Measurements from ENCODE around the gene MEIS2. TPM values are rescaled to one million over a fixed set of nuclear protein-coding genes. Genes with fewer than 3 reads are reported as not detected.

MEIS2 gene
- total RNA-seq, 2 experiments from 2014 or later = 0.14 TPM; not detected in 1

DNA sequence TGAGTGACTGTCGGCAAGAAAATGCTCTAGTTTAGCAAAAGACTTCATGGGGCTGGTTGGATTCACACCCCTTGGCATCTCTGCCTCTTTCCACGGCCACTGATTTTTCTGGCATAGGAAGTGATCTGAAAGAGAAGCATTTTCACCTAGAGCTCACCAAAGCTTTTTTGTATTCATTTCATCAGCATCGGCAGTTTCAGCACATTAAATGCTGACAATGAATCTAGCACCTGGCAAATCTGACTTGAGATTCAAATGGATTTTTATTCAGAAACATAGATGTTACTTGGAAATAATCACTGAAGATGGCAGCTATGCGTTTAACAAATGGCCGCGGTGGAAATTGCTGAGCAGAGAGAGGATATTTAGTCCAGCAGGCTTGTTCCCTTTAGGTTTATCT lies 155.9 kb downstream of the MEIS2 start:
- H3K27me3 Mint-ChIP-seq = peaks cover 5% of the 10 kb centered on the region
- H3K4me3 Mint-ChIP-seq = no peak overlapping the region
- no peak for ATAC-seq
- TF ChIP-seq, protein P1, sequence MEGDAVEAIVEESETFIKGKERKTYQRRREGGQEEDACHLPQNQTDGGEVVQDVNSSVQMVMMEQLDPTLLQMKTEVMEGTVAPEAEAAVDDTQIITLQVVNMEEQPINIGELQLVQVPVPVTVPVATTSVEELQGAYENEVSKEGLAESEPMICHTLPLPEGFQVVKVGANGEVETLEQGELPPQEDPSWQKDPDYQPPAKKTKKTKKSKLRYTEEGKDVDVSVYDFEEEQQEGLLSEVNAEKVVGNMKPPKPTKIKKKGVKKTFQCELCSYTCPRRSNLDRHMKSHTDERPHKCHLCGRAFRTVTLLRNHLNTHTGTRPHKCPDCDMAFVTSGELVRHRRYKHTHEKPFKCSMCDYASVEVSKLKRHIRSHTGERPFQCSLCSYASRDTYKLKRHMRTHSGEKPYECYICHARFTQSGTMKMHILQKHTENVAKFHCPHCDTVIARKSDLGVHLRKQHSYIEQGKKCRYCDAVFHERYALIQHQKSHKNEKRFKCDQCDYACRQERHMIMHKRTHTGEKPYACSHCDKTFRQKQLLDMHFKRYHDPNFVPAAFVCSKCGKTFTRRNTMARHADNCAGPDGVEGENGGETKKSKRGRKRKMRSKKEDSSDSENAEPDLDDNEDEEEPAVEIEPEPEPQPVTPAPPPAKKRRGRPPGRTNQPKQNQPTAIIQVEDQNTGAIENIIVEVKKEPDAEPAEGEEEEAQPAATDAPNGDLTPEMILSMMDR (IDR thresholded peaks at IDR 0.05) = no peak
- H3K27ac Mint-ChIP-seq = no peak overlapping the region
- H3K36me3 Mint-ChIP-seq (ENCODE audit: low read depth) = no peaks in the 10 kb centered on the region
- DNase-seq = no peak
- no peaks in the 10 kb centered on the region for H3K4me1 Mint-ChIP-seq (ENCODE audit: low read depth)
- CTCF ChIA-PET = no interaction called here
- POLR2A ChIA-PET = no interaction called here
- no peaks in the 10 kb centered on the region for H3K9me3 Mint-ChIP-seq
- intact Hi-C loops (cut with micrococcal nuclease) = no loop called here

DNA sequence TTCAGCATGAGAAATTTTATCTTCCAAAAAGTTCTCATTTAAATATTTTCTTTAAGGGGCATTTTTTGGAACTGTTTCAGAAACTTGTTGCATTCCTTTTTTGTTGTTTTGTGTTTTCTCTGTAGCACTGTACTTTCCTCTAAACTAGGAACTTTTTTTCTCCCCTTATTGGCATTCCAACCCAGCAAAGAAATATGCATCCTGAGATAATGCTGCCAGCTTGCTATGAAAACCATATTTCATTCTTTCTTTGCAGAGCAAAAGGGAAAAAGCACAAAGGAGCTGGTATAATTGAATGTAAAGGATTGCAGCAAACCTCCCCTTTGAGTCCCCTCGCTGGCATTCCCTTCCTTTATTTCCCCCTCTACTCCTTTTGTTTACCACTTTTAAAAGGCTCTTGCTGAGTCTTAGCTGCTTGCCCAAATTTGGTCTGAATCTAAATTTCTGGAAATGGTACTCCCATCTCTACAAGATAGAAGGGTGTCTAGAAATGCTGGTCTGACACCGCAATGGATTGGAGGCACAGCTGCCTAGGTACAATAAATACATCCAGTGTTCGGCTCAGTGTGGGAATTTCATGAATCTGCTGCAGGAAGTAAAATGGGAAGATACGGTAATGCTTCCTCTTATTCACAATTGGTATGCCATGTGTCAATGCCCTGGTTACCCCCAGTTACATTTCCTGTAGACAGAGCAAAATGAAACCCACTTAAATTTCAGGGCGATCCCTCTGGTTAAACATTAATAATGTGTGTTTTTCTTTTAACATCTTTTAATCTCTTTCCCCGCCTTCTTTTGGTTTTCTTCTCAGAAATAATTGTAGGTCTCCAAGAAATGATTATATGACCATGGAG lies 156.6 kb downstream of the MEIS2 start:
- TF ChIP-seq, protein P1 (IDR thresholded peaks at IDR 0.05) = no peak
- Mint-ChIP-seq H3K4me3 (no peak overlapping the region), H3K9me3 (no peaks in the 10 kb centered on the region), H3K4me1 (ENCODE audit: low read depth) (no peaks in the 10 kb centered on the region), H3K27me3 (peaks cover 5% of the 10 kb centered on the region), H3K36me3 (ENCODE audit: low read depth) (no peaks in the 10 kb centered on the region), H3K27ac (no peak overlapping the region)
- DNase-seq = no peak
- no peak for ATAC-seq
- CTCF ChIA-PET = no interaction called here
- POLR2A ChIA-PET = no interaction called here
- intact Hi-C loops (cut with micrococcal nuclease) = no loop called here

DNA sequence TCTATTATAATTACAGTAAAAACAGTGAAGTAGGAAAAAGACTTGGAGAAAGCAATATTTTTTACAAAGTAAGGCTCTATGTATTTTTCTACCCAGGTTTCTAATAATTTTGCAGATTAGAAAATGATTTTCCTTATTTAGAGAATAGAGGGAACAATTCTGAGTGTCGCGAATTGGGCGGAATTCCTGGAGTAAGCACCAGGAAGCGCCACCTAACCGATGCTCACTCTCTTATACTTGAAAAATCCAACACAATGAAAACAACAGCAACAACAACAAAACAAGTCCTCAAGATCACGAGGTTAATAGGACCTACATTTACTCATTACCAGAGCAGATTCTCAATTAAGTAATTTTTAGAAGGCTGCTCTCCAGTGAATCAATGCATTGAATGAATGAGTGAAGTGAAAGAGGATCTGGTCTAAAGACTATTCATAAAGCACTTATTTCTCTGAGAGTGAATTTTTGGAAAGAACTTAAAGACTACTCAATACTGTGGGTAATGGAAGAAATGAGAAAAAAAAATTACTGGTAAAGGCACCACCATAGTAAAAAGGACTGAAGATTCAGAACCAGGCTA lies 158.0 kb downstream of the MEIS2 start:
- CTCF ChIA-PET = no interaction called here
- peaks cover 5% of the 10 kb centered on the region for H3K27me3 Mint-ChIP-seq
- H3K9me3 Mint-ChIP-seq = no peaks in the 10 kb centered on the region
- intact Hi-C loops (cut with micrococcal nuclease) = no loop called here
- H3K36me3 Mint-ChIP-seq (ENCODE audit: low read depth) = no peaks in the 10 kb centered on the region
- POLR2A ChIA-PET = no interaction called here
- H3K4me1 Mint-ChIP-seq (ENCODE audit: low read depth) = no peaks in the 10 kb centered on the region
- TF ChIP-seq, protein P1 (IDR thresholded peaks at IDR 0.05) = no peak
- DNase-seq (no peak), ATAC-seq (no peak)
- H3K27ac Mint-ChIP-seq = no peak overlapping the region
- no peak overlapping the region for H3K4me3 Mint-ChIP-seq

DNA sequence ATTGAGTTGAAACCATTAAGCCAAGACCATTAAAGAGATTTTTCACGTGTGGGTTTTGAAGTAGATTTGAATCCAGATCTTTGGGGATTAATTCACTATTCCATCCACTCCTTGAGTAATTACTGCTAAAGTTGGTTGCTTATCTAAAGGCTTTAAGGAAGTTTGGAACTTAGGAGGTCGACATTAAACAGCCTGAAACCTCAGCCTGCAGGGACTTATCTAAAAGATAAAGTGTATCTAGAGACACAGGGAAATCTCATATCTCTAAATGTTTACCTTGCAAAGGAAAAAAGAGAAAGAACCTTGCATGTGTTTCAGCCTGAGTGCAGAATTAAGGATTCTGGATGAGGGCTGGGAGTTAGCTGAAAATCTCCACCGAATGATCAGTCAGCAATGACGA lies 158.6 kb downstream of the MEIS2 start:
- no peaks in the 10 kb centered on the region for H3K9me3 Mint-ChIP-seq
- peaks cover 5% of the 10 kb centered on the region for H3K27me3 Mint-ChIP-seq
- ATAC-seq = no peak
- TF ChIP-seq, protein P1 (IDR thresholded peaks at IDR 0.05) = no peak
- intact Hi-C loops (cut with micrococcal nuclease) = no loop called here
- ChIA-PET CTCF (no interaction called here), POLR2A (no interaction called here)
- no peaks in the 10 kb centered on the region for H3K36me3 Mint-ChIP-seq (ENCODE audit: low read depth)
- DNase-seq = no peak
- no peak overlapping the region for H3K27ac Mint-ChIP-seq
- no peak overlapping the region for H3K4me3 Mint-ChIP-seq
- H3K4me1 Mint-ChIP-seq (ENCODE audit: low read depth) = no peaks in the 10 kb centered on the region

DNA sequence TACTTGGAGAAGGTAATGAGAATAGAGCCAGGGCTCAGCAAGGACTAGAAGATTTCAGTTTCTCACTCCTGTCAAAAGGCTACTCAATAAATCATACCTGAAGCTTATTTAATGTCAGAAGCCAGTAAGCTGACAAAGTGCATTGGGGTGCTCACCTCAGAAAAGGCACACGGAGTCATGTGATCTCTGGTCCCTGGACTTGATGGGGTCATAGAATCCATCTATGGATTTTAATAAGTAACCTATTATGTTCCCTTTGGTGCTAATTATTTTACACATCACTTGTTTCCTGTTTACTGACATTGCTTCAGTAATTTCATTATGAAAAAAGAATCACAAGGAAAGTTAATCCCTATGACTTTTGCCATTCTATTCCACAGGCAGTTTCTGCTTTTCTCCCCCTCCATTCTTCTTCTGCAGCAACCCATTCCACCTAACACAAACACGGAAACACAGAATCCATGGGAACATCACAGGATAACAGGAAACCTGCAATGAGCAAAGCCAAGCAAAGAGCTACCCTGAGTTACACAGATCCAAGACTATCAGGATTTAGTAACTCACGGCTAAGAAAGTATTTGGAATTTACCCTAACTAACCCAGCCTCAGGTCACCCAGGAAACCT lies 159.6 kb downstream of the MEIS2 start:
- no peaks in the 10 kb centered on the region for H3K36me3 Mint-ChIP-seq (ENCODE audit: low read depth)

More for the DNA sequence above, 159.6 kb downstream of the MEIS2 start:
- intact Hi-C loops (cut with micrococcal nuclease) = no loop called here
- peaks cover 5% of the 10 kb centered on the region for H3K27me3 Mint-ChIP-seq
- TF ChIP-seq, protein P1 (IDR thresholded peaks at IDR 0.05) = no peak
- ChIA-PET CTCF (no interaction called here), POLR2A (no interaction called here)
- no peaks in the 10 kb centered on the region for H3K4me1 Mint-ChIP-seq (ENCODE audit: low read depth)
- H3K27ac Mint-ChIP-seq = no peak overlapping the region
- H3K4me3 Mint-ChIP-seq = no peak overlapping the region
- ATAC-seq = no peak
- H3K9me3 Mint-ChIP-seq = no peaks in the 10 kb centered on the region
- no peak for DNase-seq

Data from activated CD8-positive, alpha-beta T cell treated with anti-CD3 and anti-CD28 coated beads for 36 hours (primary cell).